Tibial nerve (tissue), 4 donors: ENCODE measurements around the gene PI16. TPM values are rescaled to one million over a fixed set of nuclear protein-coding genes. Genes with fewer than 3 reads are reported as not detected.
A peak's percentile ranks its signal among the peaks of the same experiment; 100 is the strongest.

Experiments used
- DNase-seq, 2 donors: peaks; one replicate each; pipeline ENCODE4 v3.0.0-alpha.2; 2019; ENCODE audit warnings: low spot score in 2 of 2
- H3K27ac ChIP-seq, 4 donors: fragments of 200-600 bp; sonication (generic) in 3 of 4; one replicate each; pipeline ENCODE4 v1.5.1; 2017 to 2019; ENCODE audit warnings: mild to moderate bottlenecking in 1 of 4
- H3K27me3 ChIP-seq, 2 donors: fragments of 200-600 bp; sonication (generic) in 1 of 2; one replicate each; pipeline versions ENCODE4 v1.5.1 to v1.6.0; 2017 to 2019
- H3K36me3 ChIP-seq, 3 donors: fragments of 200-600 bp; sonication (generic); one replicate each; pipeline ENCODE4 v1.5.1; 2018 to 2019
- H3K4me1 ChIP-seq, 4 donors: fragments of 200-600 bp; sonication (generic) in 3 of 4; one replicate each; pipeline ENCODE4 v1.5.1; 2017 to 2019
- H3K4me3 ChIP-seq, 4 donors: fragments of 200-600 bp; sonication (generic) in 3 of 4; one replicate each; pipeline ENCODE4 v1.5.1; 2017 to 2019; ENCODE audit warnings: mild to moderate bottlenecking in 1 of 4, moderate library complexity in 1 of 4
- H3K9me3 ChIP-seq, 4 donors: fragments of 200-600 bp; sonication (generic) in 3 of 4; one replicate each; pipeline ENCODE4 v1.5.1; 2017 to 2019
- CTCF ChIP-seq, 5 experiments: fragments of 200-600 bp in 3 of 5; fragments of 450-650 bp in 2 of 5; sonication (generic) in 3 of 5; IDR thresholded peaks; one replicate each; pipeline ENCODE4 v1.5.1; 2016 to 2019; ENCODE audit warnings: antibody characterized with exemption in 5 of 5, mild to moderate bottlenecking in 3 of 5, moderate library complexity in 2 of 5
- EP300 ChIP-seq, 2 donors: sonication (generic); formaldehyde crosslinking; IDR thresholded peaks; one replicate each; pipeline ENCODE4 v1.6.1; 2017; ENCODE audit warnings: antibody characterized with exemption in 2 of 2, mild to moderate bottlenecking in 1 of 2
- POLR2A ChIP-seq, 2 donors: fragments of 450-650 bp; IDR thresholded peaks; one replicate each; pipeline ENCODE4 v1.6.1; 2017; ENCODE audit warnings: antibody characterized with exemption in 2 of 2, mild to moderate bottlenecking in 2 of 2, moderate library complexity in 2 of 2
- WGBS, 2 donors: methylation state at CpG; one replicate each; pipeline ENCODE4 v1.1.5; 2018; 5-methylcytosine and 5-hydroxymethylcytosine counted together
- total RNA-seq, 4 donors: library from RNA; depleted of rRNA; stranded (reverse); fragments of >200 nt; gene quantifications; one replicate each; pipeline ENCODE4 v1.1.0, GENCODE V29; 2016

PI16 gene
- total RNA-seq, 4 donors from 2014 or later = 17.4 to 70.2 (median 46.2) TPM

- Histone ChIP-seq H3K36me3 (peaks cover 12 to 77% (median 34%) of the 10 kb centered on the region in 3 donors), H3K4me3 (no peak overlapping the region), H3K9me3 (no peaks in the 10 kb centered on the region), H3K27me3 (no peaks in the 10 kb centered on the region), H3K27ac (peak overlapping the region in 3 of 4 donors; percentile 13 to 79 (median 70)), H3K4me1 (peaks cover 0 to 62% (median 8%) of the 10 kb centered on the region in 4 donors)
- DNase-seq = peak; percentile 69 to 74
- TF ChIP-seq EP300 (IDR thresholded peaks at IDR 0.05) = peak in 1 of 2 donors; percentile 10
- TF ChIP-seq POLR2A (IDR thresholded peaks at IDR 0.05) = no peak
- WGBS, 2 donors = 71 to 78% methylated on average over 14 of the region's 16 CpGs
These were observed 13.9 kb downstream of the PI16 start for GRCh38 chr6:36968266-36968977.

- peaks cover 0 to 60% (median 5%) of the 10 kb centered on the region in 4 donors for H3K4me1 ChIP-seq
- H3K4me3 ChIP-seq = no peak overlapping the region
- no peaks in the 10 kb centered on the region for H3K9me3 ChIP-seq
- peak overlapping the region; percentile 13 to 79 (median 64) for H3K27ac ChIP-seq
- no peak for DNase-seq
- 69 to 83% methylated on average over 10 to 14 of the region's 14 CpGs for WGBS, 2 donors
- TF ChIP-seq EP300 (IDR thresholded peaks at IDR 0.05) (no peak), CTCF (IDR thresholded peaks at IDR 0.05) (no peak), POLR2A (IDR thresholded peaks at IDR 0.05) (no peak)
- H3K36me3 ChIP-seq = peaks cover 12 to 86% (median 34%) of the 10 kb centered on the region in 3 donors
- H3K27me3 ChIP-seq = no peaks in the 10 kb centered on the region
These were observed 14.7 kb downstream of the PI16 start for GRCh38 chr6:36969240-36969691.

GRCh38 chr6:36969988-36970891 lies 15.7 kb downstream of the PI16 start:
- Histone ChIP-seq H3K27me3 (no peaks in the 10 kb centered on the region), H3K9me3 (no peaks in the 10 kb centered on the region), H3K27ac (peak overlapping the region in 2 of 4 donors; percentile 75 to 79), H3K4me1 (peaks cover 0 to 60% (median 4%) of the 10 kb centered on the region in 4 donors), H3K4me3 (no peak overlapping the region), H3K36me3 (peaks cover 17 to 95% (median 34%) of the 10 kb centered on the region in 3 donors)
- whole genome bisulfite sequencing, 2 donors = 80 to 83% methylated on average over 17 of the region's 17 CpGs
- TF ChIP-seq CTCF (IDR thresholded peaks at IDR 0.05) = no peak
- TF ChIP-seq POLR2A (IDR thresholded peaks at IDR 0.05) = no peak
- no peak for TF ChIP-seq EP300 (IDR thresholded peaks at IDR 0.05)
- DNase-seq = no peak

- H3K9me3 ChIP-seq = no peaks in the 10 kb centered on the region
- TF ChIP-seq CTCF (IDR thresholded peaks at IDR 0.05) (no peak), EP300 (IDR thresholded peaks at IDR 0.05) (no peak), POLR2A (IDR thresholded peaks at IDR 0.05) (no peak)
- peaks cover 0 to 67% (median 4%) of the 10 kb centered on the region in 4 donors for H3K4me1 ChIP-seq
- H3K36me3 ChIP-seq = peaks cover 21 to 100% (median 43%) of the 10 kb centered on the region in 3 donors
- H3K4me3 ChIP-seq = no peak overlapping the region
- 82 to 85% methylated on average over 15 to 17 of the region's 17 CpGs for WGBS, 2 donors
- peak overlapping the region in 3 of 4 donors; percentile 14 to 79 (median 75) for H3K27ac ChIP-seq
- no peak for DNase-seq
- no peaks in the 10 kb centered on the region for H3K27me3 ChIP-seq
These were observed 16.6 kb downstream of the PI16 start for GRCh38 chr6:36970892-36971842.
